Motor neuron (in vitro differentiated cells): ENCODE measurements around the gene KIAA0825. TPM values are rescaled to one million over a fixed set of nuclear protein-coding genes. Genes with fewer than 3 reads are reported as not detected.
A peak's percentile ranks its signal among the peaks of the same experiment; 100 is the strongest.
"Not testable (repeated sequence)": the region's sequence is repeated elsewhere in the genome, so short reads cannot be mapped to it uniquely, and the experiment has no call there.

Experiments used
- ATAC-seq, 8 experiments: fragments of 200-7000 bp; cut with Tn5 transposase; replicated peaks in 6 of 8; 2 replicates each; pipeline ENCODE4 v1.8.0; 2021; ENCODE audit warnings: mild to moderate bottlenecking in 8 of 8, moderate library complexity in 8 of 8
- H3K27ac ChIP-seq, 2 donors: fragments of 250-450 bp; sonication (Bioruptor Pico); 2 replicates each; pipeline ENCODE4 v1.9.0; 2021; ENCODE audit warnings: antibody characterized with exemption in 2 of 2, mild to moderate bottlenecking in 2 of 2, moderate library complexity in 1 of 2
- H3K4me1 ChIP-seq, 2 donors: fragments of 250-450 bp; sonication (Bioruptor Pico); replicated peaks in 1 of 2; 2 replicates each; pipeline ENCODE4 v1.6.1; 2021; ENCODE audit warnings: antibody characterized with exemption in 2 of 2, mild to moderate bottlenecking in 2 of 2, moderate library complexity in 1 of 2
- H3K4me3 ChIP-seq, 5 donors: fragments of 250-450 bp; sonication (Bioruptor Pico); 2 replicates each; pipeline ENCODE4 v1.9.0; 2021; ENCODE audit warnings: antibody characterized with exemption in 5 of 5, mild to moderate bottlenecking in 5 of 5, moderate library complexity in 4 of 5
- WGBS, 10 experiments: fragments of 450-650 bp; shearing (Covaris generic); methylation state at CpG; one replicate each; pipeline ENCODE4 v1.0.0; 2022; 5-methylcytosine and 5-hydroxymethylcytosine counted together
- in situ Hi-C, 9 experiments: fragments of 400-800 bp; cut with MboI; loops; one replicate each; pipeline ENCODE4 v1.15.0; 2021; ENCODE audit warnings: low sequenced_read_pairs in 9 of 9, low pct_unique_long_range_greater_than_20kb in 2 of 9; ENCODE audit not compliant: unreplicated experiment in 9 of 9
- total RNA-seq, 8 experiments: library from RNA; unstranded; fragments of 300-600 nt; gene quantifications; 2 replicates each; pipeline versions ENCODE4 v1.2.3 to v1.2.4, GENCODE V29; 2022

The KIAA0825 gene
- total RNA-seq, 8 experiments from 2014 or later, result 2.0 to 9.3 (median 3.2) TPM

DNA sequence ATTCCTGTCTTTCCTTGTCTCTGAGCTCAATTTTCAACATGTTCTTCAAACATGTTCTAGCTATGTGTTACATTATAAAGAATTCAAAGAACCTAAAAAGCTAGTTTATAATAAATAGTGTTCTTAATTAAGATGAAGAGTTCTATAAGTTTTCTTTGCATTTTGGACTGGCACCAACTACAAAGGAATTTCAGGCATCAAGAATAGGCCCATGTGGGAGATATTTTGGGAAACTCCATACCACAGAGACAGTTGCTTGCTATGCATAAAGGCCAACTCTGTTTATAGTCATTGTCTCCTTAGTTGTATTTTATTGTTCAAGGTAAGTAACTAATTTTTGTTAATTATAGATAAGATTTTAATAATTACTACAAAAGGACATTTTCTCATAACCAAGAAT lies 4.6 kb upstream of the KIAA0825 start:
- in situ Hi-C loops, result no loop called here
- Histone ChIP-seq H3K27ac (no peak overlapping the region), H3K4me3 (no peak overlapping the region), H3K4me1 (peaks cover 7 to 10% of the 10 kb centered on the region in 2 donors)
- no peak for ATAC-seq

DNA sequence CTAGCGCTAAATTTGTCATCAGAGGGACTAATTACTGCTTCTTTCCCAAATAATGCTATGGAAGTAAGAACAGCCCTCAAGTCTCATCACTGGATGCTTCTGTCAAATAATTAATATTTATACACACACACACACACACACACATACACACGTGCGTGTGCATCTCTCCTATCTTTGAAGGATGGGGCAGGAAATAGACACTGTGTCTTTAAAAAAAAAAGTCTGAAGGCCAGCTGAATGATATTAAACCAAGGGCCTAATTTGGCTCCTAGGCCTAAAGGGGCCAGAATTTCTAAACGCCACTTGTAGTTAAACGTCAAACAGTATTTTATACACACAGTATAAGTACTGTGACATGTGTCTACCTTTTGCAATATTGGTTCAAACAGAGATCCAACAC lies 3.4 kb upstream of the KIAA0825 start:
- Histone ChIP-seq H3K4me3 (no peak overlapping the region), H3K27ac (no peak overlapping the region), H3K4me1 (peaks cover 10 to 13% of the 10 kb centered on the region in 2 donors)
- in situ Hi-C loops, result no loop called here
- ATAC-seq, result no peak
- 40 to 88% (median 70%) methylated on average over 1 to 5 of the region's 5 CpGs; no CpG with 5 or more reads in 1 of the 10 experiments for WGBS, 10 experiments

DNA sequence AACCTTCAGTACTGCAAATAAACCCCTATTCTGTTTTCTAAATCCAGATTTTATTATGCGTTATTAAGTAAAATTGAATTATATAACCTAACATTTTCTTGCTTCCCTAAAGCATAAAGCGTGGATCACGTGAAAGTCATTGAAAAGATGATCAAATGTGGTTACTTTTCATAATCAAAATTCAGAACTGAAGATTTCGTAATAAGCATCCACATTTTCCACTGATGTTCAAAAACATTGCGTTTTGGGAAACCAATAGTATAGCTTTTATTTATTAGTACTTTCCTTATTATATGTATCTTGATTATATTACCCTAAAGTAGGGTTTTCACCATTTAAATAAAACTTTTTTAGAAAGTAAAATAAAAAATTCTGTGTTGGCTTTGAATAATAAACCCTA lies 1.9 kb upstream of the KIAA0825 start:
- Histone ChIP-seq H3K27ac (no peak overlapping the region), H3K4me3 (no peak overlapping the region), H3K4me1 (peaks cover 10 to 26% of the 10 kb centered on the region in 2 donors)
- no peak for ATAC-seq
- in situ Hi-C loops, result no loop called here
- 74 to 100% (median 95%) methylated on average over 1 to 5 of the region's 5 CpGs for WGBS, 10 experiments

DNA sequence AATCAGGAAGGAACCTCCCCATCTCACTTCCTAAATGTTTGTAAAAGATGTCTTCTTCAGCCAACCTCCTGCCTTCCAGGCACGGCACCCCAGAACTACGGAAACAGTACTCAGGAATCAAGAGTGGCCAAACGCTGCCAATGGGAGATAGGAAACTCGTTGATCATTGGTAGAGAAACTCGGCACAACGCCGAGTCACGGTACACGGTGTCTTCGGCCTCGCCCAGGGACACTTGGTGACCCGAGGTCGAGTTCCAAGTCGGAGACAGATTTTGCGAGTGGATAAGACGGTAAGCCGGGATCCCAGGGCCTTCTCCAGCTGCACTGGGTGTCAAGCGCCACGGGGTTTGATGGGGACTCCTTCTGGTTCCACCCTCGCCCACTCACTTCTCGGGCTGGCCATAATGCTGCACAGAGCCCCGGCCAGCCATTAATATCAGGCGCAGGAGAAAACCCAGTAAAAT lies 343 bp downstream of the KIAA0825 start:
- 0 to 6% (median 1%) methylated on average over 1 to 12 of the region's 23 CpGs; no CpG with 5 or more reads in 4 of the 10 experiments for WGBS, 10 experiments
- H3K27ac ChIP-seq, result peak overlapping the region; percentile 47 to 49
- peaks cover 13 to 38% of the 10 kb centered on the region in 2 donors for H3K4me1 ChIP-seq
- in situ Hi-C loops, result no loop called here
- H3K4me3 ChIP-seq, result peak overlapping the region; percentile 51 to 76 (median 65)
- ATAC-seq, result peak; percentile 49 to 66 (median 59)

DNA sequence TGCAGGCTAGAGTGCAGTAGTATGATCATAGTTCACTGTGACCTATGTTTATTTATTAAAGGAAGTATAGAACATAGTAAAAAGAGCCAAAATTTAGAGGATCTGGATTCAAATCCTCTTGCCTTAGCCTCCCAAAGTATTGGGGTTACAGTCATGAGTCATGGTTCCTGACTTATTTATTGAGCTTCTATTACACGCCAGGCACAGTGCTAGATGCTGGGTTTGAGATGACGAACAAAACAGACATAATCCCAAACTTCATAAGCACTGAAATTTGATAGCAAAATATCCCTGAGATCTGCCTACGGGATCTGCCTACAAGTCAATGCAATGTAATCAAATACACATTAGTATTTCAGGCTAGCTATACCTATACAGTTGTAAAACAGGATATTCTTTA lies 2.5 kb downstream of the KIAA0825 start:
- ATAC-seq, result no peak
- WGBS, 10 experiments, result 67 to 100% (median 86%) methylated on average over 1 to 3 of the region's 3 CpGs; no CpG with 5 or more reads in 2 of the 10 experiments

DNA sequence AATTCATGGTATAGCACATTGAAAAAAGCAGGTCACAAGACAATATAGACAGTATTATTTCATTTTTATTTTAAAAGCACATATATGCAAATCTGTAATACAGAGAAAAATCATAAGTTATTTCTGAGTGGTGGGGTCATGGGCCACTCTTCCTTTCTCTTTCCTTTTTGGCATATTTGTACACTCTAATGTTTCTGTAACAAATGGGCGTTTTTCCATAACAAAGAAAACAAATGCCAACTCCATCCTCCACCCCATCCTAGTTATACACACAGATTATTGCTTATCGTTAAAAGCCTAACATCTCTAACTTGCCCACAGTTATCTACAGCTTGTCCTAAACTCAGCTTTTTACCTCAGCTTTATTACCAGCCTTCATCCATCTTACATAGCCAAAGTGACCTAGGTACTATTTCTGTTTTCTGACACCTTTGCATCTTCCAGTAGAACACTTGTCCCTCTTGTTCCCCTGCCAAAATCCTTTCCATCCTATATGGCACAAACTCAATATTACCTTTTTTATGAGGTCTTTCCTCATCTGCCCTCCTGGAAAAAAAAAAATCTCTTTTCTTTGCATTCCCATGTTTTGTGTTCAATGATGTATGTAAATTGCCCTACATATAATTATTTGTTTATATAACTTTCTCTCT lies 4.1 kb downstream of the KIAA0825 start:
- ATAC-seq, result no peak
- 63 to 100% (median 100%) methylated on average over 1 to 2 of the region's 2 CpGs; no CpG with 5 or more reads in 1 of the 10 experiments for WGBS, 10 experiments
- Histone ChIP-seq H3K27ac (no peak overlapping the region), H3K4me3 (no peak overlapping the region), H3K4me1 (peaks cover 4 to 31% of the 10 kb centered on the region in 2 donors)
- in situ Hi-C loops, result no loop called here

More for the DNA sequence above, 2.5 kb downstream of the KIAA0825 start:
- no peak overlapping the region for H3K4me3 ChIP-seq
- in situ Hi-C loops, result no loop called here
- H3K4me1 ChIP-seq, result peaks cover 13 to 38% of the 10 kb centered on the region in 2 donors
- H3K27ac ChIP-seq, result no peak overlapping the region

DNA sequence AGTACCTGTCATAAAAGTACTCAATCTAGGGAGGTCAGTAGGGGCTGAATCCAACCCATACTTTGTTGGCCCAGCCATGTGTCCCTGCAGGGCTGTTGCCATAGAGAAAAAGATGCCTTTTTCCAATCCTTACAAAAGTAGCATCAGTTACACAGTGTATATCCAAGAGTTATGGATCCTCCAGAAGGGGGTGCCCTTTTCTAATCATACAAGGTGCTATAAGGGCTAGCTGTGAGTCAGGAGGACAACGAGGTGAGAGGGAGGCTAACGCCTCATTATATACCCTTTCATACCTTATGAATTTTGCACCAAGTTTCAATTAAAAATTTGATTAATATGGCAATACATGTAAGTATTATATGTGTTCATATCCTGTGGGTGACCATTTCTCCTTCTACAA lies 4.8 kb downstream of the KIAA0825 start:
- WGBS, 10 experiments, result 47 to 92% (median 62%) methylated on average over 1 to 2 of the region's 2 CpGs; no CpG with 5 or more reads in 2 of the 10 experiments
- ATAC-seq, result no peak
- H3K4me3 ChIP-seq, result no peak overlapping the region
- no peak overlapping the region for H3K27ac ChIP-seq
- in situ Hi-C loops, result no loop called here
- H3K4me1 ChIP-seq, result peaks cover 4 to 31% of the 10 kb centered on the region in 2 donors

DNA sequence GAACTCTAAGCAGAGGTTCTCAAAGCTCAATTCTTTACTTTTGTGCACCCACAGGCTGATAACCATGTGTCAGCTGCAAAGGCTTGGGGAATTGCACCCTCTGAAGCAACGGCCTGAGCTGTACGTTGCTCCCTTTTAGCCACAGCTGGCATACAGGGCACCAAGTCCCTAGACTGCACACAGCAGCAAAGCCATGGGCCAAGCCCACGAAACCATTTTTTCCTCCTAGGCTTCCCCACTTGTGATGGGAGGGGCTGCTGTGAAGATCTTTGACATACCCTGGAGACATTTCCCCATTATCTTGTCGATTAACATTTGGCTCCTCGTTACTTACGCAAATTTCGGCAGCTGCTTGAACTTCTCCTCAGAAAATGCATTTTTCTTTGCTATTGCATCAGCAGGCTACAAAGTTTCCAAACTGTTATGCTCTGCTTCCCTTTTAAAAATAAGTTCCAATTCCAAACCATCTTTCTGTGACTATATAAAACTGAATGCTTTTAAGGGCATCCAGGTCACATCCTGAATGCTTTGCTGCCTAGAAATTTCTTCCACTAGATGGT lies 23.0 kb downstream of the KIAA0825 start:
- WGBS, 10 experiments, result 75 to 95% (median 90%) methylated on average over 2 to 7 of the region's 7 CpGs; no CpG with 5 or more reads in 1 of the 10 experiments
- in situ Hi-C loops, result no loop called here
- Histone ChIP-seq H3K27ac (no peak overlapping the region), H3K4me3 (no peak overlapping the region), H3K4me1 (no peaks in the 10 kb centered on the region)
- no peak for ATAC-seq

DNA sequence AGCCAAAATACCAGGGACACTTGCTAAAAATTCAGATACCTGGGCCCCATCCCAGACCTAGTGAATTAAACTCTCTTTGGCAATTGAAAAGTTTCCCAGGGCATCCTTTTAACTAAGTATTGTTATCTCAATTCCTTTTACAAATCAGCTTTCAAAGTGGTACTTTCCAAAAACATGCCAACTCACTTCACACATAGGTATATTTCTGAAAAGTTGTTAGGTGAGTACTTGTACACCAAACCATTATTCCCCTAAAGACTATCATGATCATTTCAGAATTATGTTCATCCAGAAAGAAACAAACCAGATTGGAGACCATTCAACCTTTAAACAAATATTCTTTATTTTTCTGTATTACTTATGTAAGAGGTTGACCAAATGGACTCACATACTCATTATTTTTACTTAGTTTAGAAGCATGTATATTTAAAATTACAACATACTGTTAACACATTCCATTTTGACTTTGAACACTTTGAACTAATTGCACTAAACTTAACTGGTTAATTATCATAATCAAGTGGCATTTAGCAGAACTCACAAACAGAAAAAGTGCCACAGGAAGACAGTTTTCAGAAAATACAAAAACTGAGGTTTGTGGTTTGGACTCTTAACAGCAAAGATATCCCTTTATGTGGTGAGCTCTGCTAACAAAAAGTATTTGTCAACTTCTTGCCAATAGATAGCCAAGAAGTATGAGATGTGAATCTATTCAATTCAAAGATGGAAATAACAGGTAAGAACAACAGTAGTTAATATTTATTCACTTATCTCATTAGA lies 40.7 kb downstream of the KIAA0825 start:
- ATAC-seq, result no peak
- Histone ChIP-seq H3K4me3 (no peak overlapping the region), H3K4me1 (no peaks in the 10 kb centered on the region), H3K27ac (no peak overlapping the region)
- in situ Hi-C loops, result no loop called here

DNA sequence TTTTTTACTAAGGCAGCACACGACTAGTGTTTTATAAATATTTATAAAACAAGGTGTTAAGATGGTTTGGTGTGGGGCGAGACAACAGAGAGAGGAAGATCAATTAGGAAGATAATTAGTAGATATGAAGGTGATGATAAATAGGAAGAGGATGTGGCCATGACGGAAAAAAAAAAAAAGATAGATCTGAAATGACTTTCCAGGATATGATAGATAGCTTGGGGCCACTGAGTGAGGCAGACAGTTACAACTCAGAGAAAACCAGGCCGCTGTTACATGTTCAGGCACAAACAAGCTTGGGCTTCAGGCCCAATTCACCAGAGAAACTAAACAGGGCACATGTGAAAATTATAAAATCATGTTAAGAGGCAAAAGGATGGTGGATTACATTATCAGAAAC lies 43.2 kb downstream of the KIAA0825 start:
- Histone ChIP-seq H3K27ac (no peak overlapping the region), H3K4me3 (no peak overlapping the region), H3K4me1 (no peaks in the 10 kb centered on the region)
- in situ Hi-C loops, result no loop called here
- WGBS, 10 experiments, result 68 to 96% (median 84%) methylated on average over 2 to 4 of the region's 4 CpGs
- no peak for ATAC-seq

DNA sequence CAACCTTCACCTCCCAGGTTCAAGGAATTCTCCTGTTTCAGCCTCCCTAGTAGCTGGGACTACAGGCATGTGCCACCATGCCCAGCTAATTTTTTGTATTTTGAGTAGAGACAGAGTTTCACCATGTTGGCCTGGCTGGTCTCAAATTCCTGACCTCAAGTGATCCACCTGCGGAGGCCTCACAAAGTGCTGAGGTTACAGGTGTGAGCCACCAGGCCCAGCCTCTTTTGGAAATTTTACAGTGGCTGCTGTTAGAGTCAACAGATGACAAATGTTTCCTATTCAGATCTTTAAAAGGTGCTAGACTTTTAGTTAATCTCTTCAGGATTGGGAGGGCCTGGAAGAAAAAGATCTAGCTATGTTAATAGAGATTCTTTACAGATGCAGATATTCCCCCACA lies 45.1 kb downstream of the KIAA0825 start:
- H3K4me3 ChIP-seq, in situ Hi-C loops, ATAC-seq, H3K27ac ChIP-seq, H3K4me1 ChIP-seq: not testable (repeated sequence)
- WGBS, 10 experiments, result 83 to 100% (median 89%) methylated on average over 1 of the region's 1 CpG; no CpG with 5 or more reads in 5 of the 10 experiments

DNA sequence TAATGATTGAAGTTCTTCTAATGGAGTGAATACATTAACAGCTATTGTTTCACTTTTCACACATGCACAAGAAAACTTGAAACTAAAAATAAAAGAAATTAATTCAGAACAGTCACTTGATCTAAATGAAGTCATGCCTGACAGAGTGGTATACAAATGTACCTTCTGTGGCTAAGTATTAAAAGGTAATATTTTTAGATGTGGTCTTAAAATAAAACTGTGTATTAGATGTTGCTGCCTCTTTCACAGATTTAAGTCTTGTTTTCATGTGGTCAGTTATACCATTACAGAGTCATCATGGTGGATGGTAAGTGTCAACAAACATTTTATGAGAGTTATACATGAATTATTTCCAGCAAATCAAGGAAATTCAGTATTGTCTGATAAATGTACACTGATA lies 47.0 kb downstream of the KIAA0825 start:
- Histone ChIP-seq H3K4me3 (no peak overlapping the region), H3K4me1 (no peaks in the 10 kb centered on the region), H3K27ac (no peak overlapping the region)
- in situ Hi-C loops, result no loop called here
- no peak for ATAC-seq

DNA sequence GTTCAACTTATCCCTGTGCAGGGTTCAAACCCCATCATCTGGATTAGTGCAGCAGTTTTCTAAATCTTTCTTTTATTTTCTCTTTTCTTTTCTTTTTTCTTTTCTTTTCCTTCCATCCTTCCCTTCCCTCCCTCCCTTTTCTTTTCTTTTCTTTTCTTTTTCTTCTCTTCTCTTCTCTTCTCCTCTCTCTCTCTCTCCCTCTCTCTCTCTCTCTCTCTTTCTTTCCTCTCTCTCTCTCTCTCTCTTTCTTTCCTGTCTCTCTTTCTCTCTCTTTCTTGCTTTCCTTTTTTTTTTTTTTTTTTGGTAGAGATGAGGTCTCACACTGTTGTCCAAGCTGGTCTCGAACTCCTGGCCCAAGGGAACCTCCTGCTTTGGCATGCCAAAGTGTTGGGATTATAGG lies 53.6 kb downstream of the KIAA0825 start:
- H3K4me1 ChIP-seq, result no peaks in the 10 kb centered on the region
- no peak overlapping the region for H3K4me3 ChIP-seq
- ATAC-seq, result no peak
- in situ Hi-C loops, result no loop called here
- H3K27ac ChIP-seq, result no peak overlapping the region
- 7 to 100% (median 54%) methylated on average over 1 of the region's 1 CpG; no CpG with 5 or more reads in 4 of the 10 experiments for WGBS, 10 experiments
